HG02588 (cell line): Measurements from ENCODE around the gene CSRP3.

Source experiments
- ATAC-seq: cut with Tn5 transposase; IDR thresholded peaks from one replicate; pipeline ENCODE4 v1.9.1; 2021; ENCODE audit warnings: mild to moderate bottlenecking, moderate library complexity; ENCODE audit not compliant: unreplicated experiment

The CSRP3 gene

DNA sequence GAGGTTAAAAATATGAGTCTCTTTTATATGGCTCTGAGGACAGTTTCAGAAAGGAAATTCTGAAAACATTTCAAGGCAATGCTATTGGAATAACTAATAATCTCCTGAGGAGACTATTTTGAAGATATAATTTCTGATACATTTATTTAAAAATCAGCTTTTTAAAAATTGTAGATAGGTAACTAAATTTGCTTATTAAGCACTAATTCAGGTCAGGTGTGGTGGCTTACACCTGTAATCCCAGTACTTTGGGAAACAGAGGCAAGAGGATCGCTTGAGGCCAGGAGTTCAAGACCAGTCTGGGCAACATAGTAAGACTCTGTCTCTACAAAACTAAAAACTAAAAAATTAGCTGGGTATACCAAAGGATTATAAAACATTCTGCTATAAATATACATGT, 67.8 kb downstream of the CSRP3 start:
- no peak for ATAC-seq
